Measurements from ENCODE around the gene TRAM2.

TRAM2 gene

GRCh38 chr6:52519618-52520017 is 57.2 kb downstream of the TRAM2 start:
- TF ChIP-seq CTCF (IDR thresholded peaks at IDR 0.05; ENCODE audit: extremely low read depth, missing control alignments) = no peak
- DNase-seq (ENCODE audit: low spot score) = no peak

- no peak for DNase-seq (ENCODE audit: low spot score)
- TF ChIP-seq CTCF (IDR thresholded peaks at IDR 0.05; ENCODE audit: extremely low read depth, missing control alignments) = no peak
These were observed 58.4 kb downstream of the TRAM2 start for GRCh38 chr6:52518279-52518945.

- peak; percentile 59 for DNase-seq (ENCODE audit: low spot score)
- TF ChIP-seq CTCF (IDR thresholded peaks at IDR 0.05; ENCODE audit: extremely low read depth, missing control alignments) = no peak
These were observed 59.2 kb downstream of the TRAM2 start for GRCh38 chr6:52517502-52518278.

GRCh38 chr6:52516943-52517342 is 59.9 kb downstream of the TRAM2 start:
- TF ChIP-seq CTCF (IDR thresholded peaks at IDR 0.05; ENCODE audit: extremely low read depth, missing control alignments) = no peak
- no peak for DNase-seq (ENCODE audit: low spot score)

- no peak for TF ChIP-seq CTCF (IDR thresholded peaks at IDR 0.05; ENCODE audit: extremely low read depth, missing control alignments)
These were observed 60.6 kb downstream of the TRAM2 start for GRCh38 chr6:52516269-52516668.

GRCh38 chr6:52515219-52515960 is 61.5 kb downstream of the TRAM2 start:
- no peak for TF ChIP-seq CTCF (IDR thresholded peaks at IDR 0.05; ENCODE audit: extremely low read depth, missing control alignments)
- no peak for DNase-seq (ENCODE audit: low spot score)

More at GRCh38 chr6:52516269-52516668, 60.6 kb downstream of the TRAM2 start:
- DNase-seq (ENCODE audit: low spot score) = no peak

- TF ChIP-seq CTCF (IDR thresholded peaks at IDR 0.05; ENCODE audit: extremely low read depth, missing control alignments) = no peak
- no peak for DNase-seq (ENCODE audit: low spot score)
These were observed 62.3 kb downstream of the TRAM2 start for GRCh38 chr6:52514514-52514913.

Measured in GM20000 (cell line).